Measurements from ENCODE around the gene TMEM250. TPM values are rescaled to one million over a fixed set of nuclear protein-coding genes. Genes with fewer than 3 reads are reported as not detected.

The TMEM250 gene
- total RNA-seq, 2 donors from 2014 or later: 25.0 to 29.1 TPM

DNA sequence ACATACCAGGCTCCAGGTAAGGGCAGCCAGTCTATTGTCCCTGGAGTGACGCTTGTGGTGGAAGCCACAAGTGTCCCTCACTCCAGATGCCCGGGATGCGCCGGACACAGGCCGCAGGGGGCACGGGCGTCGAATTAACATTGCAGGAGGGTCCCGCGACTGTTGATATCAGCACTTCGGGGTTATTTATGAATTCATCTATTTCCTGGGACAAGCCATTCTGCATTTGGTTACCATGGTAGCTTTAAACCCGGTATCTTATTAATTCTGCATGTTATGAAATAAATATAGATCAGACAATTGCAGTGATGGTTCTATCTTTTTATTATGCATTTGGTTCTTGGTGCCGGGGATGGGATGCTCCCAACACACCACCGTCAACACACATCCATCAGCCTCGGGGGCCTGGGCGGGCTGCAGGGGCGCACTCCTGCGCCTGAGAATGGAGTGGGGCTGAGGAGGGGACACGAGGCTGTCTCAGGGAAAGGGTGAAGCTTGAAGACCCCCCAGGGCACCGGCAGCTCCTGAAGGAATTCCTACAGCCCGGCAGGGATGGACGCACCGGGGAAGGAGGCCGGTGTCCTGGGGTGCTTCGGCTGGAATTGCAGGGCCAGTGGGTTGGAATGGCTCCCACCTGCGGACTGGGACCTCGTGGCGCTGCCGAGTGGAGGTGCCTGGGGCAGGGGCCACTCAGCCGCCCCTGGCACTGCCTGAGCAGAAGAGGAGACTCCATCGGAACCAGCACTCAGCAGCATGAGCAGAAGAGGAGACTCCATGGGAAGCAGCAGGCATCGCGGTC lies 17.7 kb upstream of the TMEM250 start:
- intact Hi-C loops (cut with DNase I): no loop called here
- no peak for DNase-seq (ENCODE audit: low spot score)

DNA sequence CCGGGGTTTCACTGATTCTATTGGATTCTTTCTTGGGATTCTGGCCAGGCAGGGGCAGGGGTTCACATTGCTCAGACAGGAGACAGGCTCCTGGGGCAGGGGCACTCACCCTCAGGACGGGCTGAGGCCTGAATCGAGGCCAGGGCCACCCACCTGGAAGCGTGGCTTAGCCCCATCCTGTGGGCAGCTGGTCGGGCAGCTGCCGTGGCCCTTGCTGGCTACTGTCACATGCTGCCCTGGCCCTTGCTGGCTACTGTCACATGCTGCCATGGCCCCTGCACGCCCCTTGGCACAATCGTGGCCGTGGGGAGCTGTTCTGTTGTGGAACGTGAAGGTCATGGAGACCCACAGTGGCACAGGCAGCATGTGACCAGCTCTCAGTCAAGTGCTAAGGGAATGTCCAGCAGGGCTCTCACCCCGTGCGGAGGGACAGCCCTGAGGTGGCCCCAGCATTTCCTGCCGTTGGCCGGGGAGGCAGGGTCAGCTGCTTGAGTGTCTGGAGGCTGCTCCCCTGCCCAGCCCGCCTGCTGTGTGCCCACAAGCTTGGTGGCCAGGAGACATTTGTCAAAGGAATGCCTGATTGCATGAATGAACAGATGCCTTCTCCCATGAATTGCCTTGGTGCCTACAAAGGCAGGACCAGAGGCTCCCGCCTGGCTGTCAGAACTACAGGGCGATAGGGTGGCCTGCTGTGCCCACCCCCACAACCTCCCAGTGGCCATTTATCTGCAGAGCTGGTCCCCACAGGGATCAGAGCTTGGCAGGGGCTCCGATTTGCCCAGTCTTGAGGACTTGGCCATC lies 16.9 kb upstream of the TMEM250 start:
- DNase-seq (ENCODE audit: low spot score): no peak
- intact Hi-C loops (cut with DNase I): no loop called here

DNA sequence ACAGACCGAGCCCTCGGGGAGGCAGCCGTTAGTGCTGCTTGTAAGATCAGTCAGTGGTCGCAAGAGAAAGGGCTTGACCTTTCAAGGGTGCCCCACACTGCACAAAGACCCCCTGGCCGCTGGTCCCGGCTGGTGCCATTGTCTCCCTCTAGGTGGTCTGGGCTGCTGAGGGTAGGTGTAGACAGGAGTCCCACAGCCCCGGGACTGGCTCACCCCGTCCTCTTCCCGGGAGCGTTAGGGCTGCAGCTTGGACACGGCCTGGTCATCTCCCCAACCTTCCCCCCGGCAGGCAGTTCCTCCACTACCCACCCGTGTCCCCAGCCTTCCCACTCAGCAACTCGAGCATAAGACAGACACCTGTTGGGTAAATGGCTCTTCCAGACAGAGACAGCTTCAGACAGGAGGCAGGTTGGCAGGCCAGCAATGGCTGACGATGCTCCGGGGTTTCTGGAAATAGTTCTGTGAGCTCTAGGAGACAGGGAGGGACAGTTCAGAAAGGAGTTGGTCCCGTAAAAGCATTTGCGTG lies 15.3 kb upstream of the TMEM250 start:
- no peak for DNase-seq (ENCODE audit: low spot score)
- intact Hi-C loops (cut with DNase I): no loop called here

DNA sequence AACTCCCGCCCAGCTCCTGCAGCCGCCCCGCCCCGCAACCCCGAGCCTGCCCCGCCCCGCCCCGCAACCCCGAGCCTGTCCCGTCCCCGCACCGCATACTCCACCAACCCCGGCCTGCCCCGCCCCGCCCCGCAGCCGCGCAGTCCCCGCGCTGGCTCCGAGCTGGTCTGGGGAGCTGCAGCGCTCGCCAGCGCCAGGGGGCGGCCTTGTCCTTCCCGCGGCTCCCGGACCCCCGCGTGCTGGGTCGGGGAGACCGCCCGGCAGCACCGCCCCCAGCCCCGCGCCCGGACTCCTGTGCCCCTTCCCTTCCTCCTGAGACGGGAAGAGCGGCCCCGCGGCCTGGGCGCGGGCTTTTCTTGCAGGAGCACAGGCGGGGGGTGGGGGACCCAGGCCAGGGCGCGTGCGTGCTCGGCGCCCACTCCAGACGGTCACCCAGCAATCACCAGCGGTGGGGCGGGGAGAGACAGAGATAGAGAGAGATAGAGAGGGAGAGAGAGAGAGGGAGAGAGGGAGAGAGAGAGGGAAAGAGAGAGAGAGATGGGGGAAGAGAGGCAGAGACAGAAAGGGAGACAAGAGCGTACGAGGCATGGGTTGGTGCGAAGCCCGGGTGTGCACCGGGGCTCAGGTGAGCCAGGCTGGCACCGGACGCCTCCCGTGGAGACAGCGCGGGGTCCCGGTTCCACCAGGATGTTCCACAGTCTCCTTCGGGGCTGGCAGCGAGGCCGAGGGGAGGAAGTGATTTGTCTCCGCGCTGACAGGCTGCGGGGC lies 14.7 kb upstream of the TMEM250 start:
- intact Hi-C loops (cut with DNase I): no loop called here

DNA sequence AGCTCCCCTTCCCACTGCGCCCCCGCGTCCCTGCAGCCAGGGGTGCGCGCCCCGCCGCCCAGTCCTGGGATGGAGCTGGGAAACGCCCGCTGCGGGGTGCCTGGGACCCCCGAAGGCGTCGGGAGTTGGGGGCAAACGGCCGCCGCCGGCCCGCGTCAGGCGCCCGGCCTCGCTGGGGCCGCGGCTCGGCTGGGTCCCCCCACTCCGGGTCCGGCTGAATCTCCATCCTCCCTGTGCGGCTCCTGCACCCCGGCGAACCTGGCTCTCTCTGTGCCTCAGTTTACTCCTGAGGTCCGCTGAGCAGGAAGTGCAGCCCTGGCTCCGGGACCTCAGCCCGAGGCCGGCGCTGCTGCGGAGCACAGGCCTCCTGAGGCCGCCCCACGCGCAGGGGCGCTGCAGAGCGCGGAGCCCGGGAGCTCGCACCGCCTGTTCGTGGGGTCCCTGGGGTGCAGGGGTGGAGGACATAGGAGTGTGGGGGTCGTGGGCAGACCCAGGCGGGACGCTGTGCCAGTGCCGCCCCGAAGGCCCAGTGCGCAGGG lies 13.9 kb upstream of the TMEM250 start:
- intact Hi-C loops (cut with DNase I): no loop called here
- DNase-seq (ENCODE audit: low spot score): no peak

More for the DNA sequence above, 14.7 kb upstream of the TMEM250 start:
- no peak for DNase-seq (ENCODE audit: low spot score)

DNA sequence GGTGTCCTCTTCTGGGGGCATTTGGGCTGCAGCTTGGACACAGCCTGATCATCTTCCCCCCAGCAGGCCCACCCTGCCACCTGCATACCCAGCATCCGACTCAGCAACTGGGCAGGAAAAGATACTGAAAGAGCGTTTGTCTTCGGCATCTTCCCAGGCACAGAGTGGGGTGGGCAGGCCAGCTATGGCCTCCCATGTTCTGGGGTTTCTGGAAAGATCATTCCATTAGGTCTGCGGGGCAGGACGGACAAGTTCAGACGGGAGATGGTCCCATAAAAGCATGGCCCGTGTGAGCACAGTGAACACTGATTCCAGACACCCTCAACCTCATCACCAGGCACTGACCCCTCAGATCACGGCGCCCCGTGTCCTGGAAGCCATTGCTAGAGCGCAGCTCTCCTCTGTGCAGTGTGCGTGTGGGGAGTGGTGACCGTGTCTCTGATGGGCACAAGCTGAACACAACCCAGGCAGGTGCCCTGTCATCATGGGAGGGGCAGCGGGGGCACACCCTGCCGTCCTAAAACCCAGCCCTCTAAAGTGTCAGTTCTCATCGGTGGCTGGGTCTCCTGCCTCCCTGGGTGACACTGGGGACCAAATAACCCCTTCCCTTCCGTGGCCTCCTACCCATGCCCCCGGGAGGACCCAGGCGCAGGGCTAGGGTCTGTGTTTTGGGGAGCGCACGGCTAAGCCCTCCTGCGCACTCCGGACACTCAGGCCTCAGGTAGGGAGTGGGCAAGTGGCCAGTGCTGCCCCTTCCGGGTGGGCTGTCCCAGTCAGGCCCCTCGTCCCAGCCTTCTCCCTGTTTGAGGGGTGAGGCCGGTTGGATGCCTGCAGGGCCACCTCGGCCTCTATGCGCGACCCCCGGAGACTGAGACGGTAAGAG lies 13.2 kb upstream of the TMEM250 start:
- intact Hi-C loops (cut with DNase I): no loop called here
- DNase-seq (ENCODE audit: low spot score): no peak

DNA sequence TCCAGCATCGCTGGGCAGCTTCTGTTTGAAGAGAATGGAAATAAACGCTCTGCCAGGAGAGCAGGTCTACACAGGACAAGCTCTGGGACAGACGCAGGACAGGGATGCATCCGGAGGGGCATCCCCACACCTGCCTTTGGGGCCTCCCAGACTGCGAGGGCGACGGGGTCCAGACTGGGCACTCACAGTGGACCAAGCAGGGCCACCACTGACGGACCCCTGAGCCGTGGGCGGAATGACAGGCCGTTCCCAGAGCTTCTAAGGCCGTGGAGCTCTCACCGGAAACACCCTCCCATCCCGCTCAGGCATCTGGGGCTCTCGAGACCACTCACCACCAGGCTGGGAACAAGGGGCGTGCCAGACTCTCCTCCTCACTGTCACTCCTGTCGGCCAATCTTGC lies 10.5 kb upstream of the TMEM250 start:
- no peak for DNase-seq (ENCODE audit: low spot score)
- intact Hi-C loops (cut with DNase I): loop anchor here (10.0 kb wide), 1 partner anchor 264 kb away; no protein-coding TSS in a partner anchor

DNA sequence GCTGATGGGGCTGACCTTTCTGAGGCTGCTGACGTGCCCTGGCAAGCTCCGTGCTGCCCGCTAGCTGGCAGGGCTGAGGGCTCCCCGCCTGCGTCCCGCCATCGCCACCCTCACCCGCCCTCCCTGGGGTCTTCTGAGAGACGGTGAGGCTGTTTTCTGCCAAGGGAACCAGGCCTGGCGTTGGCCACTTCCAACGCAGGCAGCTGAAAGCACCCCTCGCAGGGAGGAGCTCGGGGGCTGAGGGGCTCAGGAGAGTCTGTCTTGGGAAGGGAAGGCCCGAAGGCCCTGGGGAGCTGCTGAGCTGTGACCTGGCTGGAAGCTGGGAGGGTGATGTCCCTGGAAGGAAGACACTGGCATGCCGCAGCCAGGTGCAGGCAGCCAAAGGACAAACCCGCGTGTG lies 9.8 kb upstream of the TMEM250 start:
- no peak for DNase-seq (ENCODE audit: low spot score)
- intact Hi-C loops (cut with DNase I): loop anchor here (10.0 kb wide), 1 partner anchor 264 kb away; no protein-coding TSS in a partner anchor

DNA sequence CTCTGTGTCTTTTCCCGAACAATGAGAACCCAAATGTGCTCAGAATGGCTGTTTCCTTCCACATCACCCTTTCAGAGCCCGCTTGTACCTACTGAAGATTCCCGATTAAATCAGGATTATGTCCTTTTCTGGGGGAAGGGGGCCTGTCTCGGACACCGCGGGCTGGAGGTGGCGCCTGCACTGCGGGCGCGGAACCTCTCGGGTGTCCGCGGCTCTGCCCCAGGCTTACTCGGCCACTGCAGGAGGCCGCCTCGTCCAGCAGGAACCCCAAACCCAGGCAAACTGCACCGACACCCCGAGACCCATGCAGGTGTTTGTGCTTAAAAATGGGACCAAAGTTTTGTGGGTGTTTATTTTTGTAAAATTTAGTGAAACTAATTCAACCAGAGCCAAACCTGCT lies 8.6 kb upstream of the TMEM250 start:
- no peak for DNase-seq (ENCODE audit: low spot score)
- intact Hi-C loops (cut with DNase I): loop anchor here (10.0 kb wide), 1 partner anchor 263 kb away; no protein-coding TSS in a partner anchor

DNA sequence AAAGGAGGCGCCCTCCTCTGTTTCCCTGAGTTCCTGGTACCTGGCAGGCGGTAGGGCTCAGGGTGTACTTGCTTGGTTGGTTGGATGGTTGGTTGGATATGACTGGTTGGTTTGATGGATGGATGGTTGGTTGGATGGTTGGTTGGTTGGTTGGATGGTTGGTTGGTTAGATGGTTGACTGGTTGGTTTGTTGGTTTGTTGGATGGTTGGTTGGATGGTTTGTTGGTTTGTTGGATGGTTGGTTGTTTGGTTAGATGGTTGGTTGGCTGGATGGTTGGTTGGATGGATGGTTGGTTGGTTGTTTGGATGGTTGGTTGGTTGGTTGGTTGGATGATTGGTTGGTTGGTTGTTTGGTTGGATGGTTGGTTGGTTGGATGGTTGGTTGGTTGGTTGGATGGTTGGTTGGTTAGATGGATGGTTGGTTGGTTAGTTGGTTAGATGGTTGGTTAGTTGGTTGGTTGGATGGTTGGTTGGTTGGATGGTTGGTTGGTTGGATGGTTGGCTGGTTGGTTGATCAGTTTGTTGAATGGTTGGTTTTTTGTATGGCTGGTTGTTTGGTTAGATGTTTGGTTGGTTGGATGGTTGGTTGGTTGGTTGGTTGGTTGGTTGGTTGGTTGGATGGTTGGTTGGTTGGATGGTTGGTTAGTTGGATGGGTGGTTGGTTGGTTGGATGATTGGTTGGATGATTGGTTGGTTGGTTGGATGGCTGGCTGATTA lies 6.5 kb upstream of the TMEM250 start:
- intact Hi-C loops (cut with DNase I): loop anchor here (10.0 kb wide), 1 partner anchor 260 kb away; no protein-coding TSS in a partner anchor
- DNase-seq (ENCODE audit: low spot score): no peak

DNA sequence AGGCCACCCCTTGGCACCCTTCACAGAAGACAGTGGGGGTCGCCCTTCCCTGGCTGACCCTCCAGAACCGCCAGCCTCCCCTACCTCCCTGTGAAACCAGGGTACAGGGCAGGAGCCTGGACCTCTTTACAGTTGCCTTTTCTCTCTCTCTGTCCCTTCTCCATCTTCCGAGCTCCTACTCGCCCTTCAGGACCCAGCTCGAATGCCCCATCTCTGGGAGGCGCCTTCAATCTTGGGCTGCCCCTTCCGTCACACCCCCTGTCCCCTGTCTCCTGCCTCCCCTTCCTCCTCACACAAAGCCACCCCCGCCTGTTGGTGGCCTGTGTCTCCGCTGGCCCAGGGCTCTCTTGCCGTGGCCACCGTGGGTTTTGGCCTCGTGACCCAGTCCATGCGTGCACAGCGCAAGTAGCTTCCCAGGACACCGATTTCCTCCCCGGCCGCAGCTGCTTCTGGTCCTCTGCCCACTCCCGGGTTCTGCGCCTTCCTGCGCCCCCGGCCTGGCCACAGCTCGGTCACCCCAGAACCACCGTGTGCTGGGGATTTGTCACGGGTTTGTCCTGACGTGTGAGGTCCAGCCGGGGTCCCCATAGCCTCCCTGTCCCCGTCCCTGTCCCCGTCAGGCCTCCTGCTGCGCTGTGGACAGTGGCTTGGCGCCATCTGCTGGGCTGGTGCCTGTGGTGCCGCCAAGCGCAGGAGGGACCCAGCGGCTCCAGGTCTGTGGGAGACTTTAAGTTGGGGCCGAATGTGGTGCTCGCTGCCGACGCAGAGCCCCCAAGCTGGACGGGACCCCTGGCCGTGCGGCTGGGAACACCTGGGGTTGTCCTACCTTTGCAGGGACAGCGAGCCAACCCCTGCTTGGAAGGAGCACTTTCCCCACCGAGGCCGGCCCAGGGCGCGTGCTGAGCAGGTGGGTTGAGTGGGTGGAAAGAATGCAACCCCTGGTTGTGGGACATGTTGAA lies 4.0 kb upstream of the TMEM250 start:
- intact Hi-C loops (cut with DNase I): loop anchor here (1.0 to 10.0 kb wide), 3 partner anchors 155 to 258 kb away; no protein-coding TSS in a partner anchor
- peak; percentile 93 for DNase-seq (ENCODE audit: low spot score)

DNA sequence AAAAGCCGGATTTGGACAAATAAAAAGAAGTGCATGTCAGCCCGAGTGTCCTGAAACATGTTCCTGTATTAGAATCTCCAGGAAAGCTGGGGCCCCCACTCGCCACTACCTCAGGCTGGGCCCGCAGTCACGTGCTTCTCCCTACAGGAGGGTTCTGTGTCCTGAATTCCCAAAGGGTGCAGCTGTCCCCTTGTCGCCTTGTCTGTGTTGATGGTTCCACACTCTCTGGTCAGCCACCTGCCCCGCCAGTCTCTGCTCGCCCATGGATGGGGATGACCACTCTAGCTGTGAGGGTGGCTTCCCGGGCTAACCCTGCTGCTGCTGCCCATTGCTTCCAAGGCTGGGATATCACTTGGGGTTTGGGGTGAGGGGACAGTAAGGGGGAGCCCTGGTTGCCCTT lies 3.1 kb upstream of the TMEM250 start:
- intact Hi-C loops (cut with DNase I): loop anchor here (1.0 to 10.0 kb wide), 3 partner anchors 154 to 257 kb away; no protein-coding TSS in a partner anchor
- DNase-seq (ENCODE audit: low spot score): no peak

DNA sequence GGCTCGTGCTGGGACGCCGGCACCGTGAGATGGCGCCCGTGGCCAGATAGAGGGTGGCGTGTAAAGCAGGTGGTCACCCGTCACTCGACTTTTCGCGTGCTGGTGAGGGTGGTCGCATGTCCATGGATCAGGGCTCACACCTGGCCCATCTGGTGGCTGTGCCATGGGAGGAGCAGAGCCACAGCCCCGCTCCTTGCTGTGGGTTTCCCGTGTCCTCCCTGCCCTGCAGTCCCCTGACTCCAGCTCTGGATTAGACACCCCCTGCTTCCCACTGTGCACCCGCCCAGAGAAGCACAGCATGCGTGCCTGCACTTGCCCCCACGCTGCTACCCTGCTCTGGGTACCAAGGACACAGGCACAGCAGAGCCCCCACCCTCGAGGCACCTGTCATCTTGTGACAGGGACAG lies 1.8 kb upstream of the TMEM250 start:
- intact Hi-C loops (cut with DNase I): loop anchor here (10.0 kb wide), 1 partner anchor 256 kb away; no protein-coding TSS in a partner anchor

DNA sequence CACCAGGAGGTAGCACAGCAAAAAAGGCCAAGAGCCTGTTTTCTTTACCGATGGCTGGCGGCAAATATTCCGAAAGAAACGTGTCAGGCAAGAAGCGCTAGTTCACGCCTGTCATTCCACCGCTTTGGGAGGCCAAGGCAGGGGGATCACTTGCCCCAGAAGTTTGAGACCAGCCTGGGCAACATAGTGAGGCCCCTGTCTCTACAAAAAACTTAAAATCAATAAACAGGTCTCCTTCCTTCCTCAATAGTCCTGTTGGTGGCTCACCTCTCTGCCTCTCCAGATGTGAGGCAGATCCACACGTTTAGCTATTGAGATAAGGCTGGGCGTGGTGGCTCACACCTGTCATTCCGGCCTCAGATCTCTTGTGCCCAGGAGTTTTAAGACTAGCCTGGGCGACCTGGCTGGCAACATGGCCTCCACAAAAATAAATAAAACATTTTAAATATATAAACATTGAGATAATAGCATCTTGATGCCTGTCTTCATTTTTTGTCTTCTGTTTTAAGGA lies 1.3 kb upstream of the TMEM250 start:
- no peak for DNase-seq (ENCODE audit: low spot score)
- intact Hi-C loops (cut with DNase I): loop anchor here (2.0 to 10.0 kb wide), 2 partner anchors 67 to 255 kb away; no protein-coding TSS in a partner anchor

More for the DNA sequence above, 1.8 kb upstream of the TMEM250 start:
- DNase-seq (ENCODE audit: low spot score): no peak

DNA sequence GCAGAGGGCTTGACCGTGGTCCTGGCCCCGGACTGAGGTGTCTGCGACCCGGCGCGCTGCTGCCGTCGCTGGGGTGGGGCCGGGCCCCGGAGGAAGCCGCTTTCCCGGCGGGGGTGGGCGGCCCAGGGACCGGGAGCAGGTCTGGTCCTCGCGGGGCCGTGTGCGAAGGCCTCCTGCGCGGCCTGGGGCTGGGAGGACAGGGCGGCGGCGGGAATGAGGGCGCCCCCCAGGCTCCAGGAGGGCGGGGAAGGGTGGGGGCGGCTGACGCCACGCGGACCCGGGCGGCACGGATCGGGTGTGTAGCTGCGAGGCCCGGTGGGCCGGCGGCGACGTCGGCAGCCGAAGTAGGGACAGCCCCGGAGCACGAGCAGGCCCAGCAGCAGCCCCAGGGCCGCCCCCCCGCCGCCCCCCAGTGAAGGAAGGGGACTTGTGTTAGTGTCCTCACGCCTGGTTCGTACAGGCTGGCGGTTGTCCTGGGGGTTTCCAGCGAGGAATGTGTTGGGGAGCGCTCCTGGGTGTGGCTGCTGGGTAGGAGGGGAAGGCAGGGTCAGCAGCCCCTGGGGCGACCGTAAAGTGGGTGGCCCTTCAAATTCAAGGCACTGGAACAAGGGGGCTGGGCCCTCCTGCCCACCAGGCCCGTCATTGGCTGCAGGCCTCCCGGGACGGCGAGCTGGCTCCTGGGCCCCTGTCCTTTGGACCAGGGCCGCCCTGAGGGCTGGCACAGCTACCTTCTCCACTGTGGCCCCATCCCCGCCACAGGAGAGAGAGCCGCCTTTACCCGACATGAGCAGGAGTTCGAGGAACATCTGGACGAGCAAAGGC lies 597 bp upstream of the TMEM250 start:
- no peak for DNase-seq (ENCODE audit: low spot score)
- intact Hi-C loops (cut with DNase I): loop anchor here in 1 of 2 donors (2.0 kb wide), 1 partner anchor 66 kb away; no protein-coding TSS in a partner anchor
